Measurements from ENCODE around the gene SAG.

DNA sequence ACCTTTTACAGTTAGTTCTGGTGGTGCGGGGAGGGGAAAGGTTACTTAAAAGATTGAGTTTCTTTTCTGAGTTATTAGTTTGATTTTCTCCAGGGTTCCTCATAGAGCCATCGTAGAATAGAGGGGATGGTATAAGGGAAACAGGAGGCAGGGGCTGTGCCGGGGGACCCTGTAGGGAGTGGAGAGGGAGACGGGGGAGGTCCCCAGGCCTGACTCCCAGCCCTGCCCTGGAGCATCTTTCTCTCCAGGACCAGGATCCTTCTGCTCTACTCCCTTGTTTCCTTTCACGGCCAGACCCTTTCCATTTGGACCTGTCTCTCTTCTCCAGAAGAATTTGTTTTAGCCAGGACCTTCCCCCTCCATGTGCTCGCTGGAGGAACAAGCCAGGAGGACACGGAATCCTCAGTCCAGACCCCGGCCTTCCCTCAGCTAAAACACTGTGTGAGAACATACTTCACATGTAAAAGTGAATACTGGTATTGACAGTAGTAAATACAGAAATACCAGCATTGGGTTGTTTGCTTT, 82.0 kb downstream of the SAG start:
- TF ChIP-seq POLR2A (IDR thresholded peaks at IDR 0.05), result no peak
- TF ChIP-seq, protein P1, sequence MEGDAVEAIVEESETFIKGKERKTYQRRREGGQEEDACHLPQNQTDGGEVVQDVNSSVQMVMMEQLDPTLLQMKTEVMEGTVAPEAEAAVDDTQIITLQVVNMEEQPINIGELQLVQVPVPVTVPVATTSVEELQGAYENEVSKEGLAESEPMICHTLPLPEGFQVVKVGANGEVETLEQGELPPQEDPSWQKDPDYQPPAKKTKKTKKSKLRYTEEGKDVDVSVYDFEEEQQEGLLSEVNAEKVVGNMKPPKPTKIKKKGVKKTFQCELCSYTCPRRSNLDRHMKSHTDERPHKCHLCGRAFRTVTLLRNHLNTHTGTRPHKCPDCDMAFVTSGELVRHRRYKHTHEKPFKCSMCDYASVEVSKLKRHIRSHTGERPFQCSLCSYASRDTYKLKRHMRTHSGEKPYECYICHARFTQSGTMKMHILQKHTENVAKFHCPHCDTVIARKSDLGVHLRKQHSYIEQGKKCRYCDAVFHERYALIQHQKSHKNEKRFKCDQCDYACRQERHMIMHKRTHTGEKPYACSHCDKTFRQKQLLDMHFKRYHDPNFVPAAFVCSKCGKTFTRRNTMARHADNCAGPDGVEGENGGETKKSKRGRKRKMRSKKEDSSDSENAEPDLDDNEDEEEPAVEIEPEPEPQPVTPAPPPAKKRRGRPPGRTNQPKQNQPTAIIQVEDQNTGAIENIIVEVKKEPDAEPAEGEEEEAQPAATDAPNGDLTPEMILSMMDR (IDR thresholded peaks at IDR 0.05), result no peak
